ENCODE results near the gene LSAMP.
A peak's percentile ranks its signal among the peaks of the same experiment; 100 is the strongest.

The LSAMP gene

DNA sequence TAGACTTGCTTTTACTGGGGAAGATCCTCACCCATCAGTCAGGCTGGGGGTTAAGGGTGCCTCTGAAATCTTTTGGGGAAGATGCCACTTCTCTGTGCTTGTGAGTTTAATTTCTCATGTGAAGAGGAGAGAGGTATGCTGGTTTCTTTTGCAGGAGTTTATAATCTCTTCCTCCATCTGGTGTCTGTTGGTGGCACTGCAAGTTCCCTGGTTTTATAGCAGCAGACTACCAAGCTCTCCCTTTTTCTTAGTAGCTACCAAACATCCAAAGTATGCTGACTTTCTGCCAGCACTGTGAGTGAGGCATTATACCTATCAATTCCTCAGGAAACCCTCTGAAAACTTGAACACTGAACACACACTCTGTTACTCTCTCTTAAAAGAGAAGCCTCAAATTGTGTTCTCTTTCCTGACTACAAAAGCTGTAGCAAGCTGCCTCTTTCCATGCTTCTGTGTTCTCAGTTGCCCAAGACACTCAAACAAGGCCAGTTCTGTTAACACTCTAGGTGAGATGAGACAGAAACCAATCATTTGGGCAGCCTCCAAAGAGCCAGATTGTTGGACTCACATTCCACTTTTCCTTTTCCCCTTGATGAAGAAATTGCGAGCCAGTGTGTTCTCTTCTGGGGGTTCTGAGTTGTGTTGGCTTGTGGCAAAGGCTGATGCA lies 522.5 kb downstream of the LSAMP start:
- Histone ChIP-seq H3K9ac (ENCODE audit: low read depth, low read length) (no peak overlapping the region), H2AFZ (ENCODE audit: low read depth, low read length) (no peak overlapping the region), H3K4me3 (ENCODE audit: low read depth in 1 of 2, low read length in 2 of 2) (no peak overlapping the region), H3K9me3 (ENCODE audit: insufficient read depth, low read length, severe bottlenecking) (no peaks in the 10 kb centered on the region), H4K20me1 (ENCODE audit: insufficient read depth, low read length) (no peaks in the 10 kb centered on the region), H3K79me2 (ENCODE audit: insufficient read depth, low read length) (no peaks in the 10 kb centered on the region), H3K4me1 (ENCODE audit: insufficient read depth, low read length) (no peaks in the 10 kb centered on the region), H3K27me3 (ENCODE audit: insufficient read depth, low read length, poor library complexity) (no peaks in the 10 kb centered on the region), H3K4me2 (ENCODE audit: insufficient read depth, low read length) (no peak overlapping the region), H3K36me3 (ENCODE audit: insufficient read depth, low read length) (no peaks in the 10 kb centered on the region), H3K27ac (ENCODE audit: low read length) (no peak overlapping the region)
- TF ChIP-seq, protein P1, sequence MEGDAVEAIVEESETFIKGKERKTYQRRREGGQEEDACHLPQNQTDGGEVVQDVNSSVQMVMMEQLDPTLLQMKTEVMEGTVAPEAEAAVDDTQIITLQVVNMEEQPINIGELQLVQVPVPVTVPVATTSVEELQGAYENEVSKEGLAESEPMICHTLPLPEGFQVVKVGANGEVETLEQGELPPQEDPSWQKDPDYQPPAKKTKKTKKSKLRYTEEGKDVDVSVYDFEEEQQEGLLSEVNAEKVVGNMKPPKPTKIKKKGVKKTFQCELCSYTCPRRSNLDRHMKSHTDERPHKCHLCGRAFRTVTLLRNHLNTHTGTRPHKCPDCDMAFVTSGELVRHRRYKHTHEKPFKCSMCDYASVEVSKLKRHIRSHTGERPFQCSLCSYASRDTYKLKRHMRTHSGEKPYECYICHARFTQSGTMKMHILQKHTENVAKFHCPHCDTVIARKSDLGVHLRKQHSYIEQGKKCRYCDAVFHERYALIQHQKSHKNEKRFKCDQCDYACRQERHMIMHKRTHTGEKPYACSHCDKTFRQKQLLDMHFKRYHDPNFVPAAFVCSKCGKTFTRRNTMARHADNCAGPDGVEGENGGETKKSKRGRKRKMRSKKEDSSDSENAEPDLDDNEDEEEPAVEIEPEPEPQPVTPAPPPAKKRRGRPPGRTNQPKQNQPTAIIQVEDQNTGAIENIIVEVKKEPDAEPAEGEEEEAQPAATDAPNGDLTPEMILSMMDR (IDR thresholded peaks at IDR 0.05; ENCODE audit: borderline replicate concordance, extremely low read depth, low read length, poor library complexity, severe bottlenecking), result peak; percentile 45
- TF ChIP-seq EZH2 (IDR thresholded peaks at IDR 0.05; ENCODE audit: borderline replicate concordance, low read depth, low read length, severe bottlenecking), result no peak
- DNase-seq (no peak), ATAC-seq (ENCODE audit: insufficient read depth, low read depth) (no peak)

DNA sequence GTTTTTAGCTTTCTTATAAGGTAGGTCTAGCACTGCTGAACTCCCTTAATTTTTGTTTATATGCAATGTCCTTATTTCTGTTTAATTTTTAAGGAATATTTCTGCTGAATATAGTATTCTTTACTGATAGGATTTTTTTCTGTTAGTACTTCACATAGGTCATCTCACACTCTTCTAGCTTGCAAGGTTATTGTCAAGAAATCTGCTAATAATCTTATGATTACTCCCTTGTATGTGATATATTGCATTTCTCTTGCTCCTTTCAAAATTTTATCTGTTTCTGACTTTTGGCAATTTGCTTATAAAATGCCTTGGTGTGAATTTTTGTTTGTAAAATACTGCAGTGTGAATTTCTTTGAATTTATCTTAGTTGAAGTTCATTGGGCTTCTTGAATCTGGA lies 523.6 kb downstream of the LSAMP start:
- H4K20me1 ChIP-seq (ENCODE audit: insufficient read depth, low read length), result no peaks in the 10 kb centered on the region
- no peak overlapping the region for H3K9ac ChIP-seq (ENCODE audit: low read depth, low read length)
- TF ChIP-seq, protein P1 (IDR thresholded peaks at IDR 0.05; ENCODE audit: borderline replicate concordance, extremely low read depth, low read length, poor library complexity, severe bottlenecking), result no peak
- TF ChIP-seq EZH2 (IDR thresholded peaks at IDR 0.05; ENCODE audit: borderline replicate concordance, low read depth, low read length, severe bottlenecking), result no peak
- no peak for DNase-seq
- no peaks in the 10 kb centered on the region for H3K79me2 ChIP-seq (ENCODE audit: insufficient read depth, low read length)
- H3K4me3 ChIP-seq (ENCODE audit: low read depth in 1 of 2, low read length in 2 of 2), result no peak overlapping the region
- H3K27ac ChIP-seq (ENCODE audit: low read length), result no peak overlapping the region
- H2AFZ ChIP-seq (ENCODE audit: low read depth, low read length), result no peak overlapping the region
- H3K4me2 ChIP-seq (ENCODE audit: insufficient read depth, low read length), result no peak overlapping the region
- H3K9me3 ChIP-seq (ENCODE audit: insufficient read depth, low read length, severe bottlenecking), result no peaks in the 10 kb centered on the region
- no peak for ATAC-seq (ENCODE audit: insufficient read depth, low read depth)
- H3K4me1 ChIP-seq (ENCODE audit: insufficient read depth, low read length), result no peaks in the 10 kb centered on the region
- H3K27me3 ChIP-seq (ENCODE audit: insufficient read depth, low read length, poor library complexity), result no peaks in the 10 kb centered on the region
- H3K36me3 ChIP-seq (ENCODE audit: insufficient read depth, low read length), result no peaks in the 10 kb centered on the region

DNA sequence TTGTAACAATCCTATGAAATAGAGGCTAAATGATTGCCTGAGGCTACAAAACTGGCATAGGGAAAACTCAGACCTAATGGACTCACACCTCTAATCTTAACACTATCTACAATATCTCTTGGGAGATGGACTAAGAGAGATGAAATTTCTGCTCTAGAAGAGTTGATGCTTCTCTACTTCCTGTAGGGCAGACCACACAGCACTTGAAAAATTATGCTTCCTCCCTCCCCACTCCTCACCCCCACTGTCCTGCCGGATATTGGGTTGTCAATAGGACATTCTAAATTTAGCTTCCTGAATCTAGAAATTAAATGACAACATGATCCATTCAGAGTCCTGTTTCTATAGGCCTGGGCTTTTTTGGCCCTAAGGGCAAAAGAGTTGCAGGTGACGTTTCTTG lies 526.4 kb downstream of the LSAMP start:
- H3K4me1 ChIP-seq (ENCODE audit: insufficient read depth, low read length), result no peaks in the 10 kb centered on the region
- no peak overlapping the region for H3K4me2 ChIP-seq (ENCODE audit: insufficient read depth, low read length)
- no peak overlapping the region for H3K9ac ChIP-seq (ENCODE audit: low read depth, low read length)
- H4K20me1 ChIP-seq (ENCODE audit: insufficient read depth, low read length), result no peaks in the 10 kb centered on the region
- H3K27me3 ChIP-seq (ENCODE audit: insufficient read depth, low read length, poor library complexity), result no peaks in the 10 kb centered on the region
- no peak overlapping the region for H3K4me3 ChIP-seq (ENCODE audit: low read depth in 1 of 2, low read length in 2 of 2)
- H2AFZ ChIP-seq (ENCODE audit: low read depth, low read length), result no peak overlapping the region
- no peaks in the 10 kb centered on the region for H3K79me2 ChIP-seq (ENCODE audit: insufficient read depth, low read length)
- no peaks in the 10 kb centered on the region for H3K9me3 ChIP-seq (ENCODE audit: insufficient read depth, low read length, severe bottlenecking)
- no peaks in the 10 kb centered on the region for H3K36me3 ChIP-seq (ENCODE audit: insufficient read depth, low read length)
- ATAC-seq (ENCODE audit: insufficient read depth, low read depth) (no peak), DNase-seq (no peak)
- no peak for TF ChIP-seq EZH2 (IDR thresholded peaks at IDR 0.05; ENCODE audit: borderline replicate concordance, low read depth, low read length, severe bottlenecking)
- TF ChIP-seq, protein P1 (IDR thresholded peaks at IDR 0.05; ENCODE audit: borderline replicate concordance, extremely low read depth, low read length, poor library complexity, severe bottlenecking), result no peak
- no peak overlapping the region for H3K27ac ChIP-seq (ENCODE audit: low read length)

Data from DND-41 (cell line).